Naive thymus-derived CD4-positive, alpha-beta T cell (primary cell): ENCODE results near the gene SMARCC1. TPM values are rescaled to one million over a fixed set of nuclear protein-coding genes. Genes with fewer than 3 reads are reported as not detected.
A peak's percentile ranks its signal among the peaks of the same experiment; 100 is the strongest.
"Not testable (repeated sequence)": the region's sequence is repeated elsewhere in the genome, so short reads cannot be mapped to it uniquely, and the experiment has no call there.

Experiments used
- ATAC-seq: fragments of 150-1000 bp; cut with Tn5 transposase; 2 replicates; pipeline ENCODE4 v1.10.0; 2021; ENCODE audit warnings: mild to moderate bottlenecking, moderate library complexity
- CTCF ChIA-PET: fragments of 350-600 bp; sonication (Branson Sonifier 250); formaldehyde crosslinking; loops from one replicate; lab custom pipeline; 2021; ENCODE audit warnings: antibody characterized with exemption; lab: Charles Lee
- POLR2A ChIA-PET: fragments of 350-600 bp; sonication (Branson Sonifier 250); formaldehyde crosslinking; loops from one replicate; lab custom pipeline; 2021; ENCODE audit warnings: antibody characterized with exemption, inconsistent platforms; lab: Charles Lee
- DNase-seq, 9 donors: peaks; one replicate each; pipeline versions ENCODE4 v3.0.0 to v3.0.0-alpha.2; 2020 to 2022; ENCODE audit warnings: mixed read lengths in 1 of 9
- H3K27ac ChIP-seq: one replicate; pipeline ENCODE4 v1.7.0; 2013; ENCODE audit warnings: mild to moderate bottlenecking, low read depth, low read length, moderate library complexity
- H3K27me3 ChIP-seq, 2 donors: one replicate each; pipeline ENCODE4 v1.7.0; 2013; ENCODE audit warnings: low read length in 2 of 2, mild to moderate bottlenecking in 2 of 2, moderate library complexity in 2 of 2; ENCODE audit not compliant: control insufficient read depth in 2 of 2, insufficient read depth in 2 of 2
- H3K36me3 ChIP-seq, 3 experiments: 1 replicate in 2 of 3; 2 replicates in 1 of 3; pipeline ENCODE4 v1.7.0; 2013; ENCODE audit warnings: low read length in 3 of 3, mild to moderate bottlenecking in 3 of 3, moderate library complexity in 1 of 3; ENCODE audit not compliant: insufficient read depth in 3 of 3, control insufficient read depth in 2 of 3
- H3K4me1 ChIP-seq, 2 donors: one replicate each; pipeline ENCODE4 v1.7.0; 2013; ENCODE audit warnings: low read length in 2 of 2, mild to moderate bottlenecking in 2 of 2, moderate library complexity in 1 of 2; ENCODE audit not compliant: control insufficient read depth in 2 of 2, insufficient read depth in 2 of 2
- H3K4me3 ChIP-seq: 2 replicates; pipeline ENCODE4 v1.7.0; 2013; ENCODE audit warnings: mild to moderate bottlenecking, low read length
- H3K9me3 ChIP-seq, 3 experiments: 1 replicate in 2 of 3; 2 replicates in 1 of 3; pipeline ENCODE4 v1.7.0; 2013; ENCODE audit warnings: low read length in 3 of 3; ENCODE audit not compliant: control insufficient read depth in 2 of 3
- H3K27ac Mint-ChIP-seq, 9 donors: one replicate each; pipeline ENCODE4 v1.8.0; 2020 to 2022; ENCODE audit warnings: mixed read lengths in 9 of 9, mild to moderate bottlenecking in 8 of 9, moderate library complexity in 5 of 9, inconsistent platforms in 2 of 9
- H3K27me3 Mint-ChIP-seq, 5 donors: one replicate each; pipeline ENCODE4 v1.8.0; 2021 to 2022; ENCODE audit warnings: mixed read lengths in 5 of 5, mild to moderate bottlenecking in 1 of 5
- H3K36me3 Mint-ChIP-seq, 5 donors: one replicate each; pipeline ENCODE4 v1.8.0; 2020 to 2022; ENCODE audit warnings: mixed read lengths in 5 of 5, mild to moderate bottlenecking in 3 of 5, inconsistent platforms in 1 of 5
- H3K4me1 Mint-ChIP-seq, 7 donors: one replicate each; pipeline ENCODE4 v1.8.0; 2020 to 2022; ENCODE audit warnings: mixed read lengths in 7 of 7, mild to moderate bottlenecking in 3 of 7, inconsistent platforms in 1 of 7
- H3K4me3 Mint-ChIP-seq, 10 donors: one replicate each; pipeline ENCODE4 v1.8.0; 2020 to 2022; ENCODE audit warnings: mild to moderate bottlenecking in 10 of 10, mixed read lengths in 10 of 10, moderate library complexity in 6 of 10, inconsistent platforms in 2 of 10
- H3K9me3 Mint-ChIP-seq, 11 donors: one replicate each; pipeline ENCODE4 v1.8.0; 2020 to 2022; ENCODE audit warnings: mixed read lengths in 11 of 11, mild to moderate bottlenecking in 4 of 11, inconsistent platforms in 1 of 11, moderate library complexity in 1 of 11
- intact Hi-C, 2 donors: fragments of 100-400 bp; cut with micrococcal nuclease; formaldehyde crosslinking; loops; one replicate each; pipeline ENCODE4 v1.15.1; 2023
- polyA plus RNA-seq, 2 donors: library from polyadenylated mRNA; unstranded; fragments of 300-500 nt; fragmentation: Illumina TruSeq; gene quantifications; one replicate each; pipeline ENCODE4 v1.2.3, GENCODE V29; 2021
- total RNA-seq, 6 experiments: library from RNA in 5 of 6; stranded (reverse) in 5 of 6; gene quantifications; 1 replicate in 5 of 6; 2 replicates in 1 of 6; pipeline ENCODE4 v1.2.3 and lab custom pipeline; 2021 to 2026

SMARCC1 gene
- total and polyA plus RNA-seq, 7 experiments from 2014 or later = 54.0 to 125 (median 98.6) TPM

DNA sequence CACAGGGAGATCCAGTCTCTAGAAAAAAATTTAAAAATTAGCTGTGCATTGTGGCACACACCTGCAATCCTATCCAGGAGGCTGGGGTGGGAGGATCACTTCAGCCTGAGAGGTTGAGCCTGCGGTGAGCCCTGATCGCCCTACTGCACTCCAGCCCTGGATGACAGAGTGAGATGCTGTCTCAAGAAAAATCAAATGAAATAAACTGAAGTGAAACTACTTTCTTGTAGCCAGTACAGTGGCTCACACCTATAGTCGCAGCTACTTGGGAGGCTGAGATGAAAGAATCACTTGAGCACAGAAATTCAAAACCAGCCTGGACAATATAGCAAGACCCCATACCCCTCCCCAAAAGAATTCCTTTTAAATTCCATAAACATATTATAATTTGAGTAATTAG is 35.4 kb downstream of the SMARCC1 start:
- H3K27me3 Mint-ChIP-seq = no peaks in the 10 kb centered on the region
- DNase-seq (no peak), ATAC-seq (no peak)
- Histone ChIP-seq H3K9me3 (no peaks in the 10 kb centered on the region), H3K4me3 (no peak overlapping the region), H3K4me1 (no peaks in the 10 kb centered on the region), H3K36me3 (peaks cover 0 to 32% (median 0%) of the 10 kb centered on the region in 3 experiments), H3K27me3 (no peaks in the 10 kb centered on the region), H3K27ac (no peak overlapping the region)
- ChIA-PET POLR2A (no interaction called here), CTCF (interaction anchor here (0.6 kb wide), 1 partner anchor 236 kb away, joined by 3 read pairs; no protein-coding TSS in a partner anchor)
- peak overlapping the region in 1 of 9 donors; percentile 26 for H3K27ac Mint-ChIP-seq
- H3K9me3 Mint-ChIP-seq = peaks cover 0 to 3% (median 0%) of the 10 kb centered on the region in 11 donors
- H3K36me3 Mint-ChIP-seq = peaks cover 7 to 20% (median 15%) of the 10 kb centered on the region in 5 donors
- H3K4me1 Mint-ChIP-seq = peaks cover 8 to 31% (median 22%) of the 10 kb centered on the region in 7 donors
- intact Hi-C loops = no loop called here
- no peak overlapping the region for H3K4me3 Mint-ChIP-seq

DNA sequence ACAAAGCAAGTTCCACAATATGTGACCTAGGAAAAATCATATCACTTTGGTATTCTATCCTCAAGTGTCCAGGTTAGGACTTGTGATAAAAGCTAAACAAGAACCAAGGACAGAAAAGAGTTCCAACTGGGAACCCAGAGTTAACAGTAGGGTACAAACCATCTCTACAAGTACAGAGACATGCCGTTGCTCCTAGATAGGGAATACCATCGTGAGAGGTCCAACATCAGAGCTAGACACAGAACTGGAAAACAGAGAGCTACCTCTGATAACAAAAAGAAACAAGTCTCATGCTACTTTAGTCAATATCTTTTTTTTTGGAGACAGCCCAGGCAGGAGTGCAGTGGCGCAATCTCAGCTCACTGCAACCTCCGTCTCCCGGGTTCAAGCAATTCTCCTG is 37.8 kb downstream of the SMARCC1 start:
- ATAC-seq (no peak), DNase-seq (no peak)
- H3K27me3 Mint-ChIP-seq = no peaks in the 10 kb centered on the region
- peaks cover 9 to 38% (median 27%) of the 10 kb centered on the region in 7 donors for H3K4me1 Mint-ChIP-seq
- CTCF ChIA-PET = interaction anchor here (0.6 kb wide), 1 partner anchor 55 kb away, joined by 4 read pairs; no protein-coding TSS in a partner anchor
- H3K27ac Mint-ChIP-seq = no peak overlapping the region
- no peaks in the 10 kb centered on the region for H3K4me1 ChIP-seq
- no peaks in the 10 kb centered on the region for H3K9me3 ChIP-seq
- H3K36me3 Mint-ChIP-seq = peaks cover 4 to 20% (median 8%) of the 10 kb centered on the region in 5 donors
- no peak overlapping the region for H3K4me3 ChIP-seq
- H3K4me3 Mint-ChIP-seq = no peak overlapping the region
- intact Hi-C loops = no loop called here
- no peak overlapping the region for H3K27ac ChIP-seq
- H3K36me3 ChIP-seq = peaks cover 0 to 30% (median 0%) of the 10 kb centered on the region in 3 experiments
- H3K9me3 Mint-ChIP-seq = no peaks in the 10 kb centered on the region
- H3K27me3 ChIP-seq = no peaks in the 10 kb centered on the region
- POLR2A ChIA-PET = interaction anchor here (0.6 to 0.7 kb wide), 3 partner anchors 27 to 1409 kb away, joined by 3 to 5 read pairs (median 5); no protein-coding TSS in a partner anchor

DNA sequence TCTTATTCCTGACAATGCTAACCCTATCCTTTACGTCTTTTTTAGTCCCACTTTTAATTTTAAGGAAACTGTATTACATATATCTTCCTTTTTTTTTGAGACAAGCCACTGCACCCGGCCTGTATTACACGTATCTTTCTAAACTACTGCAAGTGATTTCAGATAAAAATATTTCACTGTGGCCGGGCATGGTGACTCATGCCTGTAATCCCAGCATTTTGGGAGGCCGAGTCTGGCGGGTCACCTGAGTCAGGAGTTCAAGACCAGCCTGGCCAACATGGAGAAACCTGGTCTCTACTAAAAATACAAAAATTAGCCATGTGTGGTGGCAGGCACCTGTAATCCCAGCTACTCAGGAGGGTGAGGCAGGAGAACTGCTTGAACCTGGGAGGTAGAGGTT is 38.3 kb downstream of the SMARCC1 start:
- H3K27me3 ChIP-seq, H3K27ac ChIP-seq: not testable (repeated sequence)
- peak overlapping the region in 1 of 9 donors; percentile 16 for H3K27ac Mint-ChIP-seq

GRCh38 chr3:47741925-47742324 is 39.8 kb downstream of the SMARCC1 start:
- ChIA-PET CTCF (no interaction called here), POLR2A (interaction anchor here (1.0 kb wide), 1 partner anchor 15 kb away, joined by 3 read pairs; no protein-coding TSS in a partner anchor)
- DNase-seq (no peak), ATAC-seq (no peak)
- Histone ChIP-seq H3K9me3 (no peaks in the 10 kb centered on the region), H3K27ac (no peak overlapping the region), H3K4me3 (no peak overlapping the region), H3K27me3 (no peaks in the 10 kb centered on the region), H3K36me3 (peaks cover 0 to 30% (median 0%) of the 10 kb centered on the region in 3 experiments), H3K4me1 (no peaks in the 10 kb centered on the region)
- Mint-ChIP-seq H3K27ac (peak overlapping the region in 2 of 9 donors; percentile 14 to 29), H3K4me3 (no peak overlapping the region), H3K4me1 (peaks cover 7 to 36% (median 30%) of the 10 kb centered on the region in 7 donors), H3K27me3 (no peaks in the 10 kb centered on the region), H3K36me3 (peaks cover 4 to 18% (median 8%) of the 10 kb centered on the region in 5 donors), H3K9me3 (no peaks in the 10 kb centered on the region)
- intact Hi-C loops = loop anchor here in 1 of 2 donors (2.0 kb wide), 1 partner anchor 15 kb away; no protein-coding TSS in a partner anchor

More for the DNA sequence above, 38.3 kb downstream of the SMARCC1 start:
- ChIA-PET POLR2A (interaction anchor here (0.7 kb wide), 2 partner anchors 27 to 1410 kb away, joined by 5 read pairs; no protein-coding TSS in a partner anchor), CTCF (interaction anchor here (0.6 kb wide), 1 partner anchor 55 kb away, joined by 4 read pairs; no protein-coding TSS in a partner anchor)
- ATAC-seq, H3K9me3 ChIP-seq, H3K9me3 Mint-ChIP-seq, H3K4me1 ChIP-seq, DNase-seq, intact Hi-C loops, H3K27me3 Mint-ChIP-seq, H3K4me3 ChIP-seq, H3K4me3 Mint-ChIP-seq: not testable (repeated sequence)
- Mint-ChIP-seq H3K4me1 (peaks cover 7 to 36% (median 30%) of the 10 kb centered on the region in 7 donors), H3K36me3 (peaks cover 4 to 18% (median 8%) of the 10 kb centered on the region in 5 donors)
- peaks cover 0 to 30% (median 0%) of the 10 kb centered on the region in 3 experiments for H3K36me3 ChIP-seq

DNA sequence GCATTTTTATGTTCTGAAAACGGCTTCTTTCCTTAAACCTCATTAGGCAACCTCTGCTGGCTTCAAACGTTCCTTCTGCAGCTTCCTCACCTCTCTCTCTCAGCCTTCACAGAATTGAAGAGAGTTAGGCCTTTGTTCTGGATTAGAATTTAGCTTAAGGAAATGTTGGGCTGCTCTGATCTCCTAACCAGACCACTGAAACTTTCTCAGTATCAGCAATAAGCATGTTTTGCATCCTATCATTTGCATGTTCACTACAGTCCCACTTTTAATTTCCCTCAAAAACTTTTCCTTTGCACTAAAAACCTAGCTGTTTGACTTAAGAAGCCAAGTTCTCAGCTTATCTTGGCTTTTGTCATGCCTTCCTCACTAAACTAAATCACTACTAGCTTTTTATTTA is 49.5 kb downstream of the SMARCC1 start:
- Mint-ChIP-seq H3K4me1 (peaks cover 0 to 11% (median 5%) of the 10 kb centered on the region in 7 donors), H3K9me3 (no peaks in the 10 kb centered on the region), H3K4me3 (no peak overlapping the region), H3K36me3 (peaks cover 13 to 47% (median 20%) of the 10 kb centered on the region in 5 donors), H3K27me3 (no peaks in the 10 kb centered on the region), H3K27ac (peak overlapping the region in 2 of 9 donors; percentile 23 to 29)
- no peak overlapping the region for H3K27ac ChIP-seq
- ATAC-seq = no peak
- no peak overlapping the region for H3K4me3 ChIP-seq
- H3K4me1 ChIP-seq = no peaks in the 10 kb centered on the region
- H3K36me3 ChIP-seq = peaks cover 6 to 68% (median 13%) of the 10 kb centered on the region in 3 experiments
- no peaks in the 10 kb centered on the region for H3K27me3 ChIP-seq
- H3K9me3 ChIP-seq = no peaks in the 10 kb centered on the region
- intact Hi-C loops = no loop called here
- POLR2A ChIA-PET = no interaction called here
- DNase-seq = no peak
- CTCF ChIA-PET = interaction anchor here (0.5 to 0.6 kb wide), 2 partner anchors 57 to 192 kb away, joined by 3 to 7 read pairs; no protein-coding TSS in a partner anchor

DNA sequence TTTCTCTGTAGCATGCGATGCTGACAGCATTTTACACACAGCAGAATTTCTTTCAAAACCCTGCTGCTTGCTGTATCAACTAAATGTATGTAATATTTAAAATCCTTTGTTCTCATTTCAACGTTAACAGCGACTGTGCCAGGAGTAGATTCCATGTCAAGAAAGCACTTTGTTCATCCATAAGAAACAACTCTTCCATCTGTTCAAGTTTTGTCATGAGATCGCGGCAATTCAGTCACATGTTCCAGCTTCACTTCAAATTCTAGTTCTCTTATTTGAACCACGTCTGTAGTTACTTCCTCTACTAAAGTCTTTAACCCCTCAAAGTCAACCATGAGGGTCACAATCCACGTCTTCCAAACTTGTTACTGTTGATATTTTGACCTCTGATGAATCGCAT is 50.6 kb downstream of the SMARCC1 start:
- ATAC-seq (no peak), DNase-seq (no peak)
- Mint-ChIP-seq H3K4me1 (peaks cover 0 to 11% (median 5%) of the 10 kb centered on the region in 7 donors), H3K27me3 (no peaks in the 10 kb centered on the region), H3K4me3 (no peak overlapping the region), H3K27ac (no peak overlapping the region), H3K36me3 (peaks cover 13 to 41% (median 22%) of the 10 kb centered on the region in 5 donors), H3K9me3 (no peaks in the 10 kb centered on the region)
- no peaks in the 10 kb centered on the region for H3K9me3 ChIP-seq
- no peaks in the 10 kb centered on the region for H3K4me1 ChIP-seq
- intact Hi-C loops = no loop called here
- H3K36me3 ChIP-seq = peaks cover 6 to 74% (median 13%) of the 10 kb centered on the region in 3 experiments
- CTCF ChIA-PET = no interaction called here
- H3K4me3 ChIP-seq = no peak overlapping the region
- H3K27ac ChIP-seq = no peak overlapping the region
- POLR2A ChIA-PET = no interaction called here
- H3K27me3 ChIP-seq = no peaks in the 10 kb centered on the region
